GM18526 (cell line): ENCODE data around the gene CFD.

Source experiments
- POLR2A ChIP-seq: IDR thresholded peaks from 3 replicates; pipeline ENCODE4 v1.6.1; 2011; ENCODE audit not compliant: insufficient read length; ENCODE audit errors: extremely low read depth

Gene CFD

DNA sequence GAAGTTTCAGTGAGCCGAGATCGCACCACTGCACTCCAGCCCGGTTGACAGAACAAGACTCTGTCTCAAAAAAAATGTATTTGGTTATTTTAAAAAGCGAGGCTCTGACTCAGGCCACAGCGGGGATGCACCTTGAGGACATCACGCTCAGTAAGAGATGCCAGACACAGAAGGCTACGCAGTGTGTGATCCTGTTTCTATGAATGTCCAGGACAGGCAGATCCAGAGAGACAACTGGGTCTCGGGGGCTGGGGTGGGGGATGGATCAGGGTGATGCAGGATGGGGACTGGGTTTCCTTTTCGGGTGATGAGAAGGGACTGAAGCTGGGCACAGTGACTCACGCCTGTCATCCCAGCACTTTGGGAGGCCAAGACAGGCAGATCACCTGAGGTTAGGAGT lies 28.1 kb downstream of the CFD start:
- TF ChIP-seq POLR2A: no peak

DNA sequence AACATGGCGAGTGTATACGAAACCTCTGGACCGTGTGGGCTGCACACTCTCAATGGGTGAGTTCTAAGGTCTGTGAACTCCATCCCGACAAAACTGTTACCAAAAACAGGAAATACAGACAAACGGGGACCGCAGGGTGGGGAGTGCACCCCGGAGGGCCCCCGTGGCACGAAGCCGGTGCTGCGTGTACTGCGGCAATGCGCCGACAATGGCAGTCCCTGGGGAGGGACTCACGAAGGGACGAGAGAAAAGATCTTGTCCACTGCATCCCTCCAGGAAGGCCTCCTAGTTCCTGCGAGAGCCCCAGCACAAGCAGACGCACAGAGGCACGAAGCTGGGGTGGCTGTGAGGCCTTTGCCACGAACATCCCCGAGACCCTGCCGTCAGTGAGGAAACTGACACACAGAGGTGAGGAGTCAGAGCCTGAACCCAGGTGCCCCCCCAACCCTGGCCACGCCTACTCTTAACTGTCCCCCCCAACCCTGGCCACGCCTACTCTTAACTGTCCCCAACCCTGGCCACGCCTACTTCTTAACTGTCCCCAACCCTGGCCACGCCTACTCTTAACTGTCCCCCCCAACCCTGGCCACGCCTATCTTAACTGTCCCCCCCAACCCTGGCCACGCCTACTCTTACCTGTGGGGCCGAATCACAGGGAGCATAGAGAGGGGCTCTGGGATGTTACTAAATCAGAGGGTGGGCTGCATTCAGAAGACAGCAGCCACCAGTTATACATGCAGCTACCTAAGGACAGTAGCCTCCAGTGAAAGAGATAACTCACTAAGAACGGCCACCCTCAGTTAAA lies 29.3 kb downstream of the CFD start:
- no peak for TF ChIP-seq POLR2A

DNA sequence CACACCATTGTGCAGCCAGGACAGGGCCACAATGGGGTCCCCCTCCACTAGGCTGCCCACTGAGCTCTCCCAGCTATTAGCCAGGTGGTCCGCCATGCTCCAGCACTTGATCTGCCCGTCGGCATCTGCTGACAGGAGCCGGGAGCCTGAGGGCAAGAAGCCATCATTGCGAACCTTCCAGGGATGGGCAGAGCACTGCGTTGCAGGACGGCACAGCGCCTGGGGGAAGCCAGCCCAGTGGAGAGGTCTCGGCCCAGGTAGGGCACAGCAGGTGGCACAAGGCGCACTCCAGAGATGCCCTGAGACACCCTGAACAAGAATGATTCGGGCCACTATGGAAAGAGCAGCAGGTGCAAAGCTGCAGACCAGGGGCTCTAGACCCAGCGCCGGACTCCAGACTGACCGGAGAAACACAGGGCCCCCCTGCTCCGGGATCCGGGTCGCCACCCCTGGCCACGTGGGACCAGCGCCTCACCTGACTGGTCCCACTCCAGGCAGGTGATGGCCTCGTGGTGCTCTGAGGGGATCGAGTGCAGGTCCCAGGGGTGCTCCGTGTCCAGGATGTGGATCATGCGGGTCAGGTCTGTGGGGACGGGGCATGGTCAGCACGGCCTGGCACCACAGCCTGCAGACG lies 30.3 kb downstream of the CFD start:
- no peak for TF ChIP-seq POLR2A

DNA sequence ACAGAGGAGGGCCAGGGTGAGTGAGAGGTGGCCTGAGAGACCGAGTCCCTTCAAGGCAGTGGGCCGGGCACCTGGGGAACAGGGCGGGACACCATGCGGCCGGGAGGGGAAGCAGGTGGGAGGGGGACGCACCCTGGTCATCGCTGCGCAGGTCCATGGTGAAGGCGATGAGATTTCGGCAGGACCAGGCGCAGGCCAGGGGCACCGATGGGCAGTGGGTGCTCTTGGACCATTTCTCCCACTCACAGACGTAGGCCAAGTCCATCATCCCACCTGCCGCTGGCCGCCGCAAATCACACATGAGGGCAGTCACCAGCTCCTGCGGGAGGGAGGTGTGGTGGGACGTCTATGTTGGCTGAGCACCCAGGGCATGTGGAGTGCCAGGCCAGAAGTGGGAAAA lies 31.4 kb downstream of the CFD start:
- no peak for TF ChIP-seq POLR2A

DNA sequence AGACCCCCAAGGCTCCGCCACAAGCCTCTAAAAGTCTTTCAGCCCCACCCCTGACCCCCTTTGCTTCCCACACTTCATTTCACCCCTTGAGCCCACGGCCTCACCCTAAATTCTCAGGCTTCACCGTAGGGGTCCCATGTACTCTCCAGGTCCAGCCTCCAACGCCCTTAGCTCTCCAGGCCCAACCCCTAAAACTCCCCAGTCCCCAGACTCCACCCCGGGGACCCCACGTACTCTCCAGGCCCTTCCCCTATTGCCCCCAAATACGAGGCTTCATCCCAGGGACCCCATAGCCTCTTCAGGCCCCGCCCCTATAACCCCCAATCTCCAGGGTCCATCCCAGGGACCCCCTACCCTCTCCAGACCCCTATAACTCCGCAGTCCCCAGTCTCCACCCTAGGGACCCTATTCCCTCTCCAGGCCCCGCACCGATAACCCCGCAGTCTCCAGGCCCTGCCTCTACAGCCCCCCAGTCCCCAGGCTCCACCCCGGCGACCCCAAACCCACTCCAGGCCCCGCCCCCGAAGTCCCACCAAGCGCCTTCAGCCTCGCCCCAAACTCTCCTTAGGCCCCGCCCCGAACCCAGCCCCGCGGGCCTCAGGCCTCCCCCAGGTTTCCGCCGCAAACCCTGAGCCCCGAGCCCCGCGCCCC lies 32.9 kb downstream of the CFD start:
- no peak for TF ChIP-seq POLR2A

DNA sequence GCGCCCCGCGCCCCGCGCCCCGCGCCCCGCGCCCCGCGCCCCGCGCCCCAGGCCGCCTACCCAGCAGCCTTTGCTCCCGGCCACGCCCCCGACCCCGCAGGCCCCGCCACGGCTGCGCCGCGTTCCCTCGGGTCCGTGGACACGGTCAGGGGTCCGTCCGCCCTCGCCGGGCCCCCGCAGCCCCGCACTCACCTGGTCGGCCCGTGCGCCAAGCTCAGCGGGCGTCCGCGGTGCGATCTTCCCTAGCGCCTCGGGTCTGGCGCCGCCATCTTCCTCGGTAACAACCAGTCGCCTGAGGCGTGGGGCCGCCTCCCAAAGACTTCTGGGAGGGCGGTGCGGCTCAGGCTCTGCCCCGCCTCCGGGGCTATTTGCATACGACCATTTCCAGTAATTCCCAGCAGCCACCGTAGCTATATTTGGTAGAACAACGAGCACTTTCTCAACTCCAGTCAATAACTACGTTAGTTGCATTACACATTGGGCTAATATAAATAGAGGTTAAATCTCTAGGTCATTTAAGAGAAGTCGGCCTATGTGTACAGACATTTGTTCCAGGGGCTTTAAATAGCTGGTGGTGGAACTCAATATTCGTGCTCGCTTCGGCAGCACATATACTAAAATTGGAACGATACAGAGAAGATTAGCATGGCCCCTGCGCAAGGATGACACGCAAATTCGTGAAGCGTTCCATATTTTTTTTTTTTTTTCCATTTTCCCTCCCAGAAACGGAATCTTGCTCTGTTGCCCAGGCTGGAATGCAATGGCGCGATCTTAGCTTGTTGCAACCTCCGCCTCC lies 33.6 kb downstream of the CFD start, which contains the start of the genes MED16 and RNU6-9:
TSS of gene MED16 (minus strand) at position 294 of the 796 bp plus-strand sequence. CDS start 2,056 bp downstream, outside the sequence.
TSS of gene RNU6-9 (plus strand) at position 591 of the 796 bp plus-strand sequence.
- peak; percentile 73 for TF ChIP-seq POLR2A

DNA sequence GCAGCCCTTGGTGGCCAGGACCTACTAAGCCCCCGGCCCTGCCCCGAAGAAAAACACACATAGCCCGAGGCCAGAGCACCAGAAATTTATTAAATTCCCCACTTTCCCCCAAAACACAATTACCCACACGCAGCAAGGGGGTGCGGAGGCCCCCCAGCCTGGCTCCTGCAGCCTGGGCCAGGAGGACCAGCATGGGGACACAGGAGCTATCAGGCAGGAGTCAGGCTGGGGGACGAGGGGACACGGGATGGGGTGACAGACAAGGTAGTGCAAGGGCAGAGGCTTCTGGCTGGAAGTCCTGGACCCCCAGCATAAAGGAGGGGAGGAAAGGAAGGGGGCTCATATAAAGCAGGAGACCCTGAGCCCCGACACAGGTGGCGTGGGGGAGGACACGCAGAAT lies 37.0 kb downstream of the CFD start:
- no peak for TF ChIP-seq POLR2A

DNA sequence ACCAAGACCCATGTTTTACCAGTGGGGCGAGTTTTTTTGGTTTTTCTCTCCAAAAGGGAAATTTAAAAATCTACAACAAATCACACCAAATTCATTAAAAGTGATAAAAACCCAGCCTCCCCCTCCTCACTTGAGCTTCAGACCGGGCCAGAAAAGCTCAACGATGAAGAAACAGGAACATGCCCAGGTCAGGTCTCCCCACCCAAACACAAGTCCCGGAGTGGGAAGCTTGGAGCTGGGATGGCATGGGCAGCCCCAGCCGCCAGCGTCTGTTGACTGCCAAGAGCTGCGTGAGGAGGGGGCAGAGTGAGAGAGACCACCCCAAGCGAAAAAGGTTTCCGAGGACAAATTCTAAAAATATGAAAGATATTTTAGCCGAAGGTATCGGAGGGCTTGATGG lies 37.5 kb downstream of the CFD start:
- no peak for TF ChIP-seq POLR2A

DNA sequence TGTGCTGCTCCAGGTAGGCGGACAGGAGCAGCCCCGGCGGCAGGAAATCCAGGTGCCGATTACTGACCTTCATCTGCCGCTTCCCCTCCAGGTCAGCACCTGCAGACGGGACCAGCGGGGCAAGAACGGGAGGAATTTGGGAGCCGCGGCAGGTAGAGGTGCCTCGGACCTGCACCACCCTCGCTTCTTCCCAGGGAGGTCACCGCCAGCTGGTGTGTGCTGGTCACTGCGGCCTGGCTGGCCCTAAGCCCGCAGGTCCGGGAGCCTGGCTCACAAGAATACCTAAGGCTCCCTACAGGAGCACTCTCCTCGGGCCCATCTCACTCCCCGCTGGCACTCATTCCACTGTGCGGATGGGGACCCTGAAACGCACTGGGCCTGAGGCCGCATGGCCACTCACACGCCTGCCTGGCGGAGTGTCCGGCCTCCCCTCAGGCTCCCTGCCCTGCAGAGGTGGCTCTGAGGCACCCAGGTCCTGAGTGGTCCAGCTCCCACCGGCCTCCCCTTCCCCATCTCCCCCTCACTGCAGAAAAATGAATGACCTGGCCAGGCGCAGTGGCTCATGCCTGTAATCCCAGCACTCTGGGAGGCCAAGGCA lies 38.1 kb downstream of the CFD start:
- TF ChIP-seq POLR2A: no peak

DNA sequence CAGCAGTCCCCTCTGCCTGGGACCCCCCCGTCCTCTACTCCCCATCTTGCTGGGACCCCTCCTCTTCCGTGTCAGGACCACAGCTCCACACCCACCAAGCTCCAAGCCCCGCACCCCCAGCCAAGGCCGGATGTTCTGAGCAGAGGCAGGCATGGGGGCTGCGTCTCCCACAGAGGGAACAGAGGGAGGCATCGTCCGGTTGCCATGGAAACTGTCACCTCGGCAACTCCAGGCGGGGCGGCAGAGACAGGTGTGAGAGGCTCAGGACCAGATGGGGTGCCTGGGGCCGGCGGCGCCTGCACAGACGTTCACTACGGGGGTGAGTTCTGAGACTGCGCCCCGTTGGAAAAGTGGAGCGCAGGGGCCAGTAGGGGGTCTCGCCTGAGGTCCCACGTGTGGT lies 39.2 kb downstream of the CFD start:
- TF ChIP-seq POLR2A: no peak

DNA sequence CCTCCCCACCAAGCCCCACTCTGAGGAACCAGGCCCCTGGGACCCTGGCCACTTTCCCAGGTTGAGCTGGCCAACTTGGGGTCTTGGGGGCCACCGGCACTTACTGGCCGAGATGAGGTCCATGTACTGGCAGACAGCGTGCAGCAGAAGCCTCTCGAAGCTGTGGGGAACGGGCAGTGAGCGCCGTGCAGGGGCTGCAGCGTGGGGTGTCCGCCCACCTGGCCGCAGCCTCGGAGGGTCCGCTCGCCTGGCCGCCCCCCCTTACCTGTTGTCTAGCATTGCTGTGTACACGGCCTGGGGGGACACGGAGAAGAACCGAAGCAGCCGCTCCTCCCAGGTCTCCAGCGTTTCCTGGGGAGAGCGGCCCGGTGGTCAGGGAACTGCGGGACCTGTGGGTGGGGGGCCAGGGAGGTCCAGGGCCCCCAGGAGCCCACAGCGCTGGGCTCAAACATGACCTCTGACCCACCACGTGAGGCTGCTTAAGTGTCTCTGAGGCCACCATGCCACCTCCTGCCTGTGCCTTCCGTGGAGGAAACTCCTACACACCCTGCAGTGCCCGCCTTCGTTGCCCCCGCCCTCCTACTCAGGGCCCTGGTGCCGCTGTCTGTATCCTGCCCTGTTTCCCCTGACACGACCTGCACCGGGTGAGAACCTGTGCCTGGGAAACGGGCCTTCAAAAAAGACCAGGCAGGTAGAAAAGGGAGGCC lies 40.0 kb downstream of the CFD start:
- no peak for TF ChIP-seq POLR2A

DNA sequence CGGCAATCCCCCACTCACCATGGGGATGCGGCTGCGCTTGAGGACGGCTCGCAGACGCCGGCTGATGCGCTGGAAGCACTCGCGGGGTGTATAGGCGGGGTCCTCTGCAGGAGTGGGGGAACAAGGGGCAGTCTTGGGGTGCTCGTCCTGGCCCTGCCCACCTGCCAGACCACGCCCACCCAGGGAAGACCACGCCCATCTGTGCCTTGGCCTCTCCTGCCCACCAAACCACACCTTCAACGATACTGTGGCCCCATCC lies 40.5 kb downstream of the CFD start:
- TF ChIP-seq POLR2A: no peak

DNA sequence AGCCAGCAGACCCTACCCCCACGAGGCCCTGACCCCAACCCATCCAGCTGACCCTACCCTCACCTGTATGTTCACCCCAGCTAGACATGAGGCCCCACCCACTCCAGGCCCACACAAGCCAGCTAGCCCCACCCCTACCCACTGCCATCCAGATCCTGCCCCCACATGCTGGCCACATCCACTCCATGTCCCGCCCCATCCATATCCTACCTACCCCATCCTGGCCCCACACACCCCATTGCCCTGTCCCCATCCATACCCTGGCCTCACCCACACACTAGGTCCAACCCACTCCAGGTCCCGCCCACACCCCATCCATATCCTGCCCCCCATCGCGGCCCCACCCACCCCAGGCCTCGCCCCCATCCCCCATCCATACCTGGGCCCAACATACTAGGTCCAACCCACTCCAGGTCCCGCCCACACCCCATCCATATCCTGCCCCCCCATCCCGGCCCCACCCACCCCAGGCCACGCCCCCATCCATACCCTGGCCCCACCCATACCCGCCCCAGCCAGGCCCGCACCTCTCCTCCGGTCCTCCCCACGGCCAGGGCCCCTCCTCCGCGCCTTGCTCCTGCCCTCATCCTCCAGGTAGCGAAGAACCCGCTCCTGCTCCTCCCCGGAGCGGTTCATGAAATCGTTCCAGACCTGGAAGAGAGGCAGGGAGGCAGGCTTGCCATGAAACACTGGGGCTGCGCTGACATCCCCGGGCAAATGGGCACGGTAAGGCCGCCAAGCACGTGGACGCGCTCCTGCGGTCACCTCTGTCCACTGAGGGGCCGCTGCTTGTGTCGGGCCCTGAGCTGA lies 41.0 kb downstream of the CFD start:
- no peak for TF ChIP-seq POLR2A

DNA sequence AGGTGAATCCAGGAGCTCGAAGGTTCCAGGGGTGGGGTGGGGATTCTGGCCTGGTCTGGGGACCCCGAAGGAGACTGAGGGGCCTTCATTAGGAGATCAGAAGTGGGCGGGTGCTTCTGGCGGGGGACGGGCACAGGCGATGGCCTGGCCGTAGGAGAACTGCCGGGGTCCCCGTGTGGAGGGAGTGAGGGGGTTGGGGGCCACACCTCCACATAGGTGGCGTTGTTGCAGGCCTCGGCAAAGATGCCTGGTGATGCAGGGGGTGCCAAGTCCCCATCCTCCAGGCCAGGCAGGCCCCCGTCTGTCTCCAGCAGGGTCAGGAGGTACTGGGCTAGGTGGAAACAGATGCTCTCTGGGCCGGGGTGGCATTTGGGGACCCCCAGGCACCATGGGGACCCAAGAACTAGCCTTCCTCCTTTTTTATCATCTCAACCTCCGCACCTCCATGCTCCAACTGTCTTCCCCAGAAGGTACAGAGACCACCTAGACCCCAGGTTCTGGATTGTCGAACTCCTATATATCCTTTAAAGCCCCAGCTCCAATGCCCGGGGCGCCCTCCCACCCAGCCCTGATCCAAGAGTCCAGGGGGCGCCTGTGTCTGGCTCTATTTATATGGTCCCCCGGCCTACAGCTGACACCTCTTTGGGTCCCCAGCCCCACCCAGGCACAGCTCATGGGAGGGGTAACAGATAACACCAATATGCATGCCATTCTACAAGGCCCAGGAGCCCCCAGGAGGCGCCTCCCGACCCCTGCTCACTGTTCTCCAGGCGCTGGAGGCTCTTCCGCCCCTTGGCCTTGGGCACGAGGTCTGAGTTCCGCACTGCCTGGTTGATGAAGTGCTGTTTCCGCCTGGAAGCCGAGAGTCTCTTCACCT lies 42.0 kb downstream of the CFD start:
- TF ChIP-seq POLR2A: no peak

DNA sequence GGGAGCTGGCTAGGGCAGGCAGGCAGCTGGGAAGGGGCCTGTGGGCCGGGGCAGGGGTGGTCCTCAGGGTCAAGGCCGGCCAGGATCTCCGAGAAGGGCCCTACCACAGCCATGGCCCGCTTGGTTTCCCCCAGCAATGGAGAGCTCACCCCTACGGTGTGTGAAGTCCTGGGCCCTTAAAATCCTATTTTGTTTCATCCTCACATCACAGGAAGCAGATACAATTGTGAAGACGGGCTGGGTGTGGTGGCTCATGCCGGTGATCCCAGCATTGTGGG lies 42.6 kb downstream of the CFD start:
- no peak for TF ChIP-seq POLR2A
